A673 (cell line): ENCODE data around the gene KCNJ11. TPM values are rescaled to one million over a fixed set of nuclear protein-coding genes. Genes with fewer than 3 reads are reported as not detected.

Source experiments
- BruUV-seq: library from RNA; stranded (reverse); fragments of 400-500 nt; replicated peaks from 2 replicates; lab custom pipeline; 2021; lab: Mats Ljungman, UMichigan
- CTCF ChIA-PET: fragments of 300-600 bp; sonication (Branson Sonifier 250); formaldehyde crosslinking; loops from one replicate; lab custom pipeline; 2022; ENCODE audit warnings: antibody characterized with exemption; lab: Charles Lee
- POLR2A ChIA-PET: fragments of 300-600 bp; sonication (Branson Sonifier 250); formaldehyde crosslinking; loops from one replicate; lab custom pipeline; 2022; ENCODE audit warnings: antibody characterized with exemption; ENCODE audit not compliant: low non-redundant PET; lab: Charles Lee
- DNase-seq: peaks from one replicate; pipeline ENCODE4 v3.0.0-alpha.2; 2015; ENCODE audit warnings: low spot score
- H3K27ac ChIP-seq: fragments of 200-600 bp; sonication (generic); 2 replicates; pipeline ENCODE4 v1.5.1; 2016; ENCODE audit warnings: mixed run types, low read depth, mild to moderate bottlenecking, mixed read lengths, antibody characterized with exemption, low read length; ENCODE audit not compliant: poor library complexity, severe bottlenecking
- H3K27me3 ChIP-seq: fragments of 200-600 bp; sonication (generic); replicated peaks from 2 replicates; pipeline ENCODE4 v1.6.1; 2017; ENCODE audit warnings: mixed run types, low read depth, mild to moderate bottlenecking, mixed read lengths, antibody characterized with exemption, low read length; ENCODE audit not compliant: insufficient read depth, poor library complexity
- H3K36me3 ChIP-seq: fragments of 200-600 bp; sonication (generic); 2 replicates; pipeline ENCODE4 v1.6.1; 2016; ENCODE audit warnings: mixed run types, mild to moderate bottlenecking, mixed read lengths, antibody characterized with exemption, low read length; ENCODE audit not compliant: insufficient read depth, poor library complexity, severe bottlenecking
- H3K4me1 ChIP-seq: fragments of 200-600 bp; sonication (generic); 2 replicates; pipeline ENCODE4 v1.6.1; 2017; ENCODE audit warnings: mixed run types, mild to moderate bottlenecking, mixed read lengths, antibody characterized with exemption, low read length; ENCODE audit not compliant: insufficient read depth, poor library complexity, severe bottlenecking
- H3K4me3 ChIP-seq: fragments of 200-600 bp; sonication (generic); 2 replicates; pipeline ENCODE4 v1.5.1; 2016; ENCODE audit warnings: low read depth, mixed run types, mild to moderate bottlenecking, mixed read lengths, low read length; ENCODE audit not compliant: poor library complexity, severe bottlenecking
- H3K9me3 ChIP-seq: fragments of 200-600 bp; sonication (generic); 2 replicates; pipeline ENCODE4 v1.6.1; 2016; ENCODE audit warnings: mixed run types, low read depth, mild to moderate bottlenecking, mixed read lengths, antibody characterized with exemption, low read length; ENCODE audit not compliant: poor library complexity, severe bottlenecking
- EZH2 ChIP-seq: fragments of 200-600 bp; sonication (generic); IDR thresholded peaks from 2 replicates; pipeline ENCODE4 v1.6.1; 2017; ENCODE audit warnings: borderline replicate concordance, low read depth, mild to moderate bottlenecking, mixed read lengths, antibody characterized with exemption, low read length; ENCODE audit not compliant: poor library complexity, severe bottlenecking
- intact Hi-C: fragments of 100-400 bp; cut with micrococcal nuclease; formaldehyde crosslinking; loops from one replicate; pipeline ENCODE4 v1.10.0; 2022; ENCODE audit not compliant: unreplicated experiment
- total RNA-seq: library from RNA; stranded (reverse); gene quantifications from 2 replicates; pipeline ENCODE4 v1.2.3, GENCODE V29; 2021
- TF ChIP-seq, protein P1 (sequence below): fragments of 300-800, 200-600 bp; sonication (generic); conservative IDR thresholded peaks from 2 replicates; pipeline ENCODE4 v1.5.1; 2017; ENCODE audit warnings: low read depth, mild to moderate bottlenecking, antibody characterized with exemption, low read length, moderate library complexity, mixed read lengths

The KCNJ11 gene
- total RNA-seq, 1 experiment from 2014 or later: 0.34 TPM

DNA sequence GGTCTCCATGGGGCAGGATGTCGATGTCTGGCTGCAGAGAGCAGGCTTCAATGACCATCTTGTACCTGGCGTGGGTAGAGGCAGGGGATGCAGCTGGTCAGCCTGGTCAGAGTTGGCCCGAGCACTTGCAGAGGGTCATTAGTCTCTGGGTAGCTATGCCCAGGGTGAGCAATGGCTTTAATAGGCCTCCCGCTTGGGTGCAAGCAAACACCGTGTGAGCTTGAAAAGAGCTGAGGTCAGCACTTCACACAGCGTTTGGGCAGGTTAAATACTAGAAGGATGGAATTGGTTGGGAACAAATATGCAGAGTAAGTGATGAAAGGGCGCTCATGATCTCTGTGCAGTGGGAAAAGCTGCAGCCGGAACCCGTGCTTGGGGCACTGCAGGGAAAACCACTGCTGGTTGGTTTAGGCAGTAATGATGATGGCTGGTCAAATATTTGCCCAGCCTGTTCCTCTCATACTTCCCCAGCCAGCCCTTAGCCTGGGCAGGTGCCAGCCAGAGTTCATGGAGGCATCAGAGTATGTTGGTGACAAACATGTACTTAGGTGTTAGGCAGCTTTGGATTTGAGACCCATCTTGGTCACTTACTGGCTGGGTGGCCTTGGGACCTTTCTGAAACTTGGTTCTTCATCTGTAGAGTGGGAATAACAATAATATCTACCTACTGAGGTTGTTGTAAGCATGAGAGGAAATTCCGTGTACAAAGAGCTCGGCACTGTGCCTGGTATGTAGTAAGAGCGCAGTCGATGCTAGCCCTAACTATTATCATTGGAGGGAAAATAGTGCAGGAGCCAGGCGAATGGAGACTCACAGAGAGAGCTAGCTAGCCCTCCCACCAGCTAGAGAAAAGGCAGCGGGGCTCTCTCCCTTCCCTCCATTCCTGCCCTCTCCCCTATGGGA, 25.2 kb upstream of the KCNJ11 start:
- Histone ChIP-seq H3K4me1 (no peaks in the 10 kb centered on the region), H3K27ac (no peak overlapping the region), H3K4me3 (no peak overlapping the region), H3K27me3 (peaks cover 25% of the 10 kb centered on the region), H3K36me3 (no peaks in the 10 kb centered on the region), H3K9me3 (no peaks in the 10 kb centered on the region)
- intact Hi-C loops: no loop called here
- DNase-seq: no peak
- ChIA-PET POLR2A (no interaction called here), CTCF (no interaction called here)
- no TSS peak for BruUV-seq
- no peak for TF ChIP-seq EZH2
- TF ChIP-seq, protein P1, sequence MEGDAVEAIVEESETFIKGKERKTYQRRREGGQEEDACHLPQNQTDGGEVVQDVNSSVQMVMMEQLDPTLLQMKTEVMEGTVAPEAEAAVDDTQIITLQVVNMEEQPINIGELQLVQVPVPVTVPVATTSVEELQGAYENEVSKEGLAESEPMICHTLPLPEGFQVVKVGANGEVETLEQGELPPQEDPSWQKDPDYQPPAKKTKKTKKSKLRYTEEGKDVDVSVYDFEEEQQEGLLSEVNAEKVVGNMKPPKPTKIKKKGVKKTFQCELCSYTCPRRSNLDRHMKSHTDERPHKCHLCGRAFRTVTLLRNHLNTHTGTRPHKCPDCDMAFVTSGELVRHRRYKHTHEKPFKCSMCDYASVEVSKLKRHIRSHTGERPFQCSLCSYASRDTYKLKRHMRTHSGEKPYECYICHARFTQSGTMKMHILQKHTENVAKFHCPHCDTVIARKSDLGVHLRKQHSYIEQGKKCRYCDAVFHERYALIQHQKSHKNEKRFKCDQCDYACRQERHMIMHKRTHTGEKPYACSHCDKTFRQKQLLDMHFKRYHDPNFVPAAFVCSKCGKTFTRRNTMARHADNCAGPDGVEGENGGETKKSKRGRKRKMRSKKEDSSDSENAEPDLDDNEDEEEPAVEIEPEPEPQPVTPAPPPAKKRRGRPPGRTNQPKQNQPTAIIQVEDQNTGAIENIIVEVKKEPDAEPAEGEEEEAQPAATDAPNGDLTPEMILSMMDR: no peak

- Histone ChIP-seq H3K9me3 (no peaks in the 10 kb centered on the region), H3K27ac (no peak overlapping the region), H3K4me3 (no peak overlapping the region), H3K27me3 (peaks cover 15% of the 10 kb centered on the region), H3K4me1 (no peaks in the 10 kb centered on the region), H3K36me3 (no peaks in the 10 kb centered on the region)
- ChIA-PET POLR2A (no interaction called here), CTCF (no interaction called here)
- no peak for DNase-seq
- intact Hi-C loops: no loop called here
- no TSS peak for BruUV-seq
- no peak for TF ChIP-seq EZH2
- TF ChIP-seq, protein P1: no peak
Measured at GRCh38 chr11:17412488-17413180, 24.2 kb upstream of the KCNJ11 start.

GRCh38 chr11:17411418-17411817, 23.0 kb upstream of the KCNJ11 start:
- no peak overlapping the region for H3K4me3 ChIP-seq
- BruUV-seq: no TSS peak
- ChIA-PET CTCF (no interaction called here), POLR2A (no interaction called here)
- no peaks in the 10 kb centered on the region for H3K4me1 ChIP-seq
- no peak for DNase-seq
- no peak for TF ChIP-seq EZH2
- TF ChIP-seq, protein P1: no peak
- H3K27ac ChIP-seq: no peak overlapping the region
- no peaks in the 10 kb centered on the region for H3K9me3 ChIP-seq
- intact Hi-C loops: no loop called here
- H3K36me3 ChIP-seq: no peaks in the 10 kb centered on the region
- peaks cover 7% of the 10 kb centered on the region for H3K27me3 ChIP-seq
